HCT116 (cell line): ENCODE measurements around the gene STAT6. TPM values are rescaled to one million over a fixed set of nuclear protein-coding genes. Genes with fewer than 3 reads are reported as not detected.

Experiments used
- ATAC-seq: fragments of 200-7000 bp; cut with Tn5 transposase; 2 replicates; pipeline ENCODE4 v1.9.1; 2020; ENCODE audit warnings: mild to moderate bottlenecking, moderate library complexity
- BruUV-seq: library from RNA; stranded (reverse); fragments of 400-500 nt; replicated peaks from 2 replicates; lab custom pipeline; 2021; lab: Mats Ljungman, UMichigan
- CTCF ChIA-PET: fragments of 300-600 bp; sonication (Branson Sonifier 250); formaldehyde crosslinking; loops from one replicate; lab custom pipeline; 2021; ENCODE audit warnings: antibody characterized with exemption; lab: Charles Lee
- POLR2A ChIA-PET: fragments of 300-600, 350-600 bp; sonication (Branson Sonifier 250); formaldehyde crosslinking; loops from one replicate; lab custom pipeline; 2021; ENCODE audit warnings: antibody characterized with exemption; lab: Charles Lee
- RAD21 ChIA-PET, 2 experiments: fragments of 300-600 bp; sonication (Branson Sonifier 250); formaldehyde crosslinking; loops; one replicate each; lab custom pipeline; 2023; ENCODE audit warnings: low total read pairs in 2 of 2; ENCODE audit not compliant: uncharacterized antibody in 2 of 2, unreplicated experiment in 2 of 2, low non-redundant PET in 1 of 2; lab: Charles Lee
- DNase-seq: peaks from one replicate; pipeline ENCODE4 v3.0.0-alpha.2; 2010; ENCODE audit warnings: low read depth, low spot score
- H2AFZ ChIP-seq: fragments of 200-600 bp; shearing (Covaris generic), sonication (generic); 2 replicates; pipeline ENCODE4 v1.6.1; 2017; ENCODE audit warnings: low read depth, mixed run types, mixed read lengths, antibody characterized with exemption, low read length; ENCODE audit not compliant: poor library complexity, severe bottlenecking
- H3K27ac ChIP-seq: 2 replicates; pipeline ENCODE4 v1.5.1; 2012; ENCODE audit warnings: low read depth, low read length
- H3K27me3 ChIP-seq: fragments of 200-600 bp; sonication (generic); 2 replicates; pipeline ENCODE4 v1.6.1; 2016; ENCODE audit warnings: mixed run types, low read length, mixed read lengths; ENCODE audit not compliant: insufficient read depth
- H3K36me3 ChIP-seq, 2 experiments: fragments of 200-500 bp in 1 of 2; fragments of 200-600 bp in 1 of 2; sonication (Bioruptor generic) in 1 of 2; sonication (generic) in 1 of 2; 2 replicates each; pipeline versions ENCODE4 v1.5.1 to v1.6.1; 2014 to 2016; ENCODE audit warnings: low read length in 2 of 2, inconsistent platforms in 1 of 2, mixed read lengths in 1 of 2, mixed run types in 1 of 2; ENCODE audit not compliant: insufficient read depth in 2 of 2, control insufficient read depth in 1 of 2
- H3K4me1 ChIP-seq, 2 experiments: fragments of 200-600 bp in 1 of 2; sonication (generic) in 1 of 2; 2 replicates each; pipeline versions ENCODE4 v1.5.1 to v1.6.1; 2012 to 2017; ENCODE audit warnings: low read length in 2 of 2, inconsistent platforms in 1 of 2, mild to moderate bottlenecking in 1 of 2, mixed read lengths in 1 of 2, mixed run types in 1 of 2, moderate library complexity in 1 of 2; ENCODE audit not compliant: insufficient read depth in 2 of 2, control insufficient read depth in 1 of 2
- H3K4me2 ChIP-seq: fragments of 200-600 bp; sonication (generic); 2 replicates; pipeline ENCODE4 v1.6.1; 2017; ENCODE audit warnings: mixed run types, low read length, mixed read lengths
- H3K4me3 ChIP-seq, 2 experiments: fragments of 200-600 bp in 1 of 2; sonication (generic) in 1 of 2; replicated peaks in 1 of 2; 2 replicates each; pipeline ENCODE4 v1.5.1; 2011 to 2016; ENCODE audit warnings: low read length in 2 of 2, control low read depth in 1 of 2, low read depth in 1 of 2, mild to moderate bottlenecking in 1 of 2, mixed read lengths in 1 of 2, mixed run types in 1 of 2
- H3K79me2 ChIP-seq: fragments of 200-600 bp; sonication (generic); 2 replicates; pipeline ENCODE4 v1.6.1; 2017; ENCODE audit warnings: mild to moderate bottlenecking, mixed run types, low read length, moderate library complexity, mixed read lengths; ENCODE audit not compliant: insufficient read depth
- H3K9ac ChIP-seq: fragments of 200-600 bp; sonication (generic); 2 replicates; pipeline ENCODE4 v1.6.1; 2016; ENCODE audit warnings: low read length, mixed read lengths
- H3K9me2 ChIP-seq: fragments of 200-600 bp; sonication (generic), shearing (Covaris generic); 2 replicates; pipeline ENCODE4 v1.6.1; 2017; ENCODE audit warnings: mixed run types, mild to moderate bottlenecking, moderate library complexity; ENCODE audit not compliant: insufficient read depth
- H3K9me3 ChIP-seq, 2 experiments: fragments of 200-500 bp in 1 of 2; fragments of 200-600 bp in 1 of 2; sonication (Bioruptor generic) in 1 of 2; sonication (generic) in 1 of 2; 2 replicates each; pipeline ENCODE4 v1.6.1; 2014 to 2017; ENCODE audit warnings: low read length in 2 of 2, mixed read lengths in 2 of 2, inconsistent platforms in 1 of 2, low read depth in 1 of 2, mild to moderate bottlenecking in 1 of 2, mixed run types in 1 of 2, moderate library complexity in 1 of 2; ENCODE audit not compliant: control insufficient read depth in 1 of 2, insufficient read depth in 1 of 2
- H4K20me1 ChIP-seq: fragments of 200-600 bp; sonication (generic), shearing (Covaris generic); 2 replicates; pipeline ENCODE4 v1.6.1; 2017; ENCODE audit warnings: mixed run types, mild to moderate bottlenecking, moderate library complexity; ENCODE audit not compliant: insufficient read depth
- ATF3 ChIP-seq: IDR thresholded peaks from 2 replicates; pipeline ENCODE4 v1.6.1; 2012
- CEBPB ChIP-seq: IDR thresholded peaks from 2 replicates; pipeline ENCODE4 v1.6.1; 2012; ENCODE audit warnings: low read depth
- EGR1 ChIP-seq: IDR thresholded peaks from 2 replicates; pipeline ENCODE4 v1.6.1; 2012; ENCODE audit warnings: low read depth
- ELF1 ChIP-seq: IDR thresholded peaks from 2 replicates; pipeline ENCODE4 v1.6.1; 2012; ENCODE audit warnings: low read depth, borderline replicate concordance
- EZH2phosphoT487 ChIP-seq: fragments of 200-600 bp; IDR thresholded peaks from 2 replicates; pipeline ENCODE4 v1.6.1; 2018; ENCODE audit warnings: antibody characterized with exemption, borderline replicate concordance
- FOSL1 ChIP-seq: IDR thresholded peaks from 2 replicates; pipeline ENCODE4 v1.6.1; 2012; ENCODE audit warnings: low read depth
- JUND ChIP-seq: IDR thresholded peaks from 2 replicates; pipeline ENCODE4 v1.6.1; 2012
- POLR2AphosphoS5 ChIP-seq: IDR thresholded peaks from 2 replicates; pipeline ENCODE4 v1.6.1; 2011; ENCODE audit warnings: mild to moderate bottlenecking, low read depth, low read length, moderate library complexity
- RAD21 ChIP-seq: IDR thresholded peaks from 2 replicates; pipeline ENCODE4 v1.6.1; 2012; ENCODE audit warnings: low read depth, mild to moderate bottlenecking
- SIN3A ChIP-seq: IDR thresholded peaks from 2 replicates; pipeline ENCODE4 v1.6.1; 2012; ENCODE audit warnings: low read depth
- SP1 ChIP-seq: IDR thresholded peaks from 2 replicates; pipeline ENCODE4 v1.6.1; 2012; ENCODE audit warnings: low read depth
- SRF ChIP-seq: IDR thresholded peaks from 2 replicates; pipeline ENCODE4 v1.6.1; 2012; ENCODE audit warnings: low read depth
- ZBTB33 ChIP-seq: IDR thresholded peaks from 2 replicates; pipeline ENCODE4 v1.6.1; 2011; ENCODE audit warnings: mild to moderate bottlenecking, low read length, moderate library complexity; ENCODE audit not compliant: insufficient replicate concordance; ENCODE audit errors: extremely low read depth
- ZFX ChIP-seq: fragments of 450-650 bp; IDR thresholded peaks from 2 replicates; pipeline ENCODE4 v1.6.1; 2017
- ZNF274 ChIP-seq: fragments of 200-500 bp; sonication (Bioruptor generic); IDR thresholded peaks from 2 replicates; pipeline ENCODE4 v1.6.1; 2014; ENCODE audit warnings: mild to moderate bottlenecking, low read depth, low read length, inconsistent platforms
- intact Hi-C: fragments of 100-400 bp; cut with micrococcal nuclease; formaldehyde crosslinking; loops from 2 replicates; pipeline ENCODE4 v1.10.0; 2022
- total RNA-seq: library from RNA; stranded (reverse); gene quantifications from one replicate; pipeline ENCODE4 v1.2.1, GENCODE V29; 2021; ENCODE audit not compliant: unreplicated experiment
- TF ChIP-seq, protein P1 (sequence below): IDR thresholded peaks from 2 replicates; pipeline ENCODE4 v1.6.1; 2012; ENCODE audit warnings: low read depth
- TF ChIP-seq, protein P2 (sequence below): IDR thresholded peaks from 2 replicates; pipeline ENCODE4 v1.6.1; 2012
- TF ChIP-seq, protein P3 (sequence below), 3 experiments: fragments of 200-600 bp in 1 of 3; sonication (generic) in 1 of 3; IDR thresholded peaks in 2 of 3; conservative IDR thresholded peaks in 1 of 3; 2 replicates each; pipeline ENCODE4 v1.5.1; 2012 to 2017; ENCODE audit warnings: low read depth in 2 of 3, low read length in 2 of 3, antibody characterized with exemption in 1 of 3, borderline replicate concordance in 1 of 3, control low read depth in 1 of 3, mild to moderate bottlenecking in 1 of 3, mixed read lengths in 1 of 3, mixed run types in 1 of 3, moderate library complexity in 1 of 3; ENCODE audit not compliant: insufficient read depth in 1 of 3

Gene STAT6
- total RNA-seq, 1 experiment from 2014 or later = 78.5 TPM

- Histone ChIP-seq H3K27me3 (no peaks in the 10 kb centered on the region), H3K4me3 (no peak overlapping the region), H4K20me1 (no peaks in the 10 kb centered on the region), H3K27ac (no peak overlapping the region), H3K9me3 (no peaks in the 10 kb centered on the region), H3K9me2 (no peaks in the 10 kb centered on the region), H2AFZ (no peak overlapping the region), H3K4me1 (no peaks in the 10 kb centered on the region), H3K79me2 (no peaks in the 10 kb centered on the region), H3K4me2 (no peak overlapping the region), H3K36me3 (peaks cover 0 to 2% of the 10 kb centered on the region in 2 experiments; a peak in 1 of 4 replicates), H3K9ac (no peak overlapping the region)
- no TSS peak for BruUV-seq
- intact Hi-C loops = no loop called here
- POLR2A ChIA-PET = no interaction called here
- CTCF ChIA-PET = no interaction called here
- TF ChIP-seq ATF3 = no peak
- TF ChIP-seq, protein P1, sequence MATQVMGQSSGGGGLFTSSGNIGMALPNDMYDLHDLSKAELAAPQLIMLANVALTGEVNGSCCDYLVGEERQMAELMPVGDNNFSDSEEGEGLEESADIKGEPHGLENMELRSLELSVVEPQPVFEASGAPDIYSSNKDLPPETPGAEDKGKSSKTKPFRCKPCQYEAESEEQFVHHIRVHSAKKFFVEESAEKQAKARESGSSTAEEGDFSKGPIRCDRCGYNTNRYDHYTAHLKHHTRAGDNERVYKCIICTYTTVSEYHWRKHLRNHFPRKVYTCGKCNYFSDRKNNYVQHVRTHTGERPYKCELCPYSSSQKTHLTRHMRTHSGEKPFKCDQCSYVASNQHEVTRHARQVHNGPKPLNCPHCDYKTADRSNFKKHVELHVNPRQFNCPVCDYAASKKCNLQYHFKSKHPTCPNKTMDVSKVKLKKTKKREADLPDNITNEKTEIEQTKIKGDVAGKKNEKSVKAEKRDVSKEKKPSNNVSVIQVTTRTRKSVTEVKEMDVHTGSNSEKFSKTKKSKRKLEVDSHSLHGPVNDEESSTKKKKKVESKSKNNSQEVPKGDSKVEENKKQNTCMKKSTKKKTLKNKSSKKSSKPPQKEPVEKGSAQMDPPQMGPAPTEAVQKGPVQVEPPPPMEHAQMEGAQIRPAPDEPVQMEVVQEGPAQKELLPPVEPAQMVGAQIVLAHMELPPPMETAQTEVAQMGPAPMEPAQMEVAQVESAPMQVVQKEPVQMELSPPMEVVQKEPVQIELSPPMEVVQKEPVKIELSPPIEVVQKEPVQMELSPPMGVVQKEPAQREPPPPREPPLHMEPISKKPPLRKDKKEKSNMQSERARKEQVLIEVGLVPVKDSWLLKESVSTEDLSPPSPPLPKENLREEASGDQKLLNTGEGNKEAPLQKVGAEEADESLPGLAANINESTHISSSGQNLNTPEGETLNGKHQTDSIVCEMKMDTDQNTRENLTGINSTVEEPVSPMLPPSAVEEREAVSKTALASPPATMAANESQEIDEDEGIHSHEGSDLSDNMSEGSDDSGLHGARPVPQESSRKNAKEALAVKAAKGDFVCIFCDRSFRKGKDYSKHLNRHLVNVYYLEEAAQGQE = no peak
- no peak for TF ChIP-seq SRF
- no peak for TF ChIP-seq RAD21
- no peak for TF ChIP-seq ZFX
- TF ChIP-seq, protein P2, sequence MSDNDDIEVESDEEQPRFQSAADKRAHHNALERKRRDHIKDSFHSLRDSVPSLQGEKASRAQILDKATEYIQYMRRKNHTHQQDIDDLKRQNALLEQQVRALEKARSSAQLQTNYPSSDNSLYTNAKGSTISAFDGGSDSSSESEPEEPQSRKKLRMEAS = no peak
- TF ChIP-seq ZNF274 = no peak
- no peak for TF ChIP-seq FOSL1
- TF ChIP-seq, protein P3, sequence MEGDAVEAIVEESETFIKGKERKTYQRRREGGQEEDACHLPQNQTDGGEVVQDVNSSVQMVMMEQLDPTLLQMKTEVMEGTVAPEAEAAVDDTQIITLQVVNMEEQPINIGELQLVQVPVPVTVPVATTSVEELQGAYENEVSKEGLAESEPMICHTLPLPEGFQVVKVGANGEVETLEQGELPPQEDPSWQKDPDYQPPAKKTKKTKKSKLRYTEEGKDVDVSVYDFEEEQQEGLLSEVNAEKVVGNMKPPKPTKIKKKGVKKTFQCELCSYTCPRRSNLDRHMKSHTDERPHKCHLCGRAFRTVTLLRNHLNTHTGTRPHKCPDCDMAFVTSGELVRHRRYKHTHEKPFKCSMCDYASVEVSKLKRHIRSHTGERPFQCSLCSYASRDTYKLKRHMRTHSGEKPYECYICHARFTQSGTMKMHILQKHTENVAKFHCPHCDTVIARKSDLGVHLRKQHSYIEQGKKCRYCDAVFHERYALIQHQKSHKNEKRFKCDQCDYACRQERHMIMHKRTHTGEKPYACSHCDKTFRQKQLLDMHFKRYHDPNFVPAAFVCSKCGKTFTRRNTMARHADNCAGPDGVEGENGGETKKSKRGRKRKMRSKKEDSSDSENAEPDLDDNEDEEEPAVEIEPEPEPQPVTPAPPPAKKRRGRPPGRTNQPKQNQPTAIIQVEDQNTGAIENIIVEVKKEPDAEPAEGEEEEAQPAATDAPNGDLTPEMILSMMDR (IDR thresholded peaks at IDR 0.05 in 2 of 3, conservative IDR thresholded peaks at IDR 0.05 in 1 of 3; ENCODE audit: borderline replicate concordance in 1 of 3, insufficient read depth in 1 of 3, low read depth in 2 of 3, low read length in 2 of 3) = no peak
- no peak for TF ChIP-seq ZBTB33
- no peak for TF ChIP-seq JUND
- TF ChIP-seq POLR2AphosphoS5 = no peak
- no peak for TF ChIP-seq EGR1
- no peak for TF ChIP-seq CEBPB
- no peak for TF ChIP-seq SP1
- TF ChIP-seq SIN3A = no peak
- no peak for TF ChIP-seq ELF1
- no peak for TF ChIP-seq EZH2phosphoT487
- no peak for DNase-seq
- ATAC-seq = no peak
- RAD21 ChIA-PET = no interaction called here
Observed at GRCh38 chr12:57156701-57157403, 45.7 kb upstream of the STAT6 start.
